ENCODE results near the gene SHKBP1.

DNA sequence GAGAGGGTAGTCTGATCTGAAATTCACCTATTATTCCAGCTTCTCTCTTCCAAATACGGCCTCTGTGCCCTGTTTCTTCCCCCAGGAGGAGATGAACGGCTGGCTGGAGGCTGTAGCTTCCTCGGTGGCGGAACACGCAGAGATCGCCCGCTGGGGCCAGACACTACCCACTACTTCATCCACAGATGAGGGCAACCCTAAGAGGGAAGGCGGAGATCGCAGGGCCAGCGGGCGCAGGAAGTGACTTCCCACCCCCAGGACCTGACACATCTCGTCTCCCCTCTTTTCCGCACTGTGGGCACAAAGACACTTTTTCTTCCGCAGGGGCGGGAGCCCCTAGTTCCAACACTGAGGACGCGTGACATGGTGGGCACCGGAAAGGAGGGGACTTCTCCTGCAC lies 1.3 kb upstream of the SHKBP1 start:
- TF ChIP-seq SP1 (IDR thresholded peaks at IDR 0.05) (no peak), L3MBTL2 (conservative IDR thresholded peaks at IDR 0.05) (no peak), SUZ12 (IDR thresholded peaks at IDR 0.05) (no peak), FOXK2 (IDR thresholded peaks at IDR 0.05) (no peak), ELF4 (IDR thresholded peaks at IDR 0.05) (no peak), CTBP1 (IDR thresholded peaks at IDR 0.05; ENCODE audit: borderline replicate concordance) (no peak), FOXA1 (IDR thresholded peaks at IDR 0.05) (no peak), FOXM1 (IDR thresholded peaks at IDR 0.05; ENCODE audit: borderline replicate concordance) (no peak), ARNT (IDR thresholded peaks at IDR 0.05) (no peak), TARDBP (IDR thresholded peaks at IDR 0.05) (no peak)

Data from HEK293T (cell line).